ENCODE data around the gene CTSD.

Gene CTSD

GRCh38 chr11:1719781-1720180 is 43.9 kb downstream of the CTSD start:
- no peak for DNase-seq

GRCh38 chr11:1718326-1718725 is 45.4 kb downstream of the CTSD start:
- no peak for DNase-seq

GRCh38 chr11:1717745-1718144 is 46.0 kb downstream of the CTSD start:
- no peak for DNase-seq

GRCh38 chr11:1714908-1715885 is 48.5 kb downstream of the CTSD start:
- no peak for DNase-seq

GRCh38 chr11:1708716-1709115 is 55.0 kb downstream of the CTSD start:
- no peak for DNase-seq

- DNase-seq = no peak
Measured at GRCh38 chr11:1707751-1708150, 56.0 kb downstream of the CTSD start.

- DNase-seq = peak; percentile 60
Measured at GRCh38 chr11:1706634-1707400, 56.9 kb downstream of the CTSD start.

- no peak for DNase-seq
Measured at GRCh38 chr11:1705126-1706052, 58.3 kb downstream of the CTSD start.

GRCh38 chr11:1703146-1703545 is 60.6 kb downstream of the CTSD start:
- DNase-seq = no peak
